Neural crest cell (in vitro differentiated cells): ENCODE data around the gene HMGCS2. TPM values are rescaled to one million over a fixed set of nuclear protein-coding genes. Genes with fewer than 3 reads are reported as not detected.
A peak's percentile ranks its signal among the peaks of the same experiment; 100 is the strongest.

Source experiments
- DNase-seq: peaks from one replicate; pipeline ENCODE4 v3.0.0; 2021; ENCODE audit warnings: low read depth, mixed read lengths, low spot score
- H3K27ac Mint-ChIP-seq: one replicate; pipeline ENCODE4 v1.8.0; 2021; ENCODE audit warnings: mild to moderate bottlenecking, mixed read lengths; ENCODE audit not compliant: unreplicated experiment
- H3K27me3 Mint-ChIP-seq: 2 replicates; pipeline ENCODE4 v1.8.0; 2021; ENCODE audit warnings: low read depth, mild to moderate bottlenecking, mixed read lengths
- H3K36me3 Mint-ChIP-seq: 2 replicates; pipeline ENCODE4 v1.8.0; 2021; ENCODE audit warnings: low read depth, mild to moderate bottlenecking, mixed read lengths
- H3K4me1 Mint-ChIP-seq: 2 replicates; pipeline ENCODE4 v1.8.0; 2021; ENCODE audit warnings: mixed read lengths
- H3K4me3 Mint-ChIP-seq: one replicate; pipeline ENCODE4 v1.8.0; 2021; ENCODE audit warnings: mild to moderate bottlenecking, mixed read lengths
- H3K9me3 Mint-ChIP-seq: 2 replicates; pipeline ENCODE4 v1.8.0; 2021; ENCODE audit warnings: mixed read lengths
- CTCF ChIP-seq: fragments of 200-600 bp; sonication (generic); conservative IDR thresholded peaks from 2 replicates; pipeline ENCODE4 v1.5.0; 2021; ENCODE audit warnings: antibody characterized with exemption, mild to moderate bottlenecking
- total RNA-seq: library from RNA; stranded (reverse); gene quantifications from 2 replicates; pipeline ENCODE4 v1.2.1, GENCODE V29; 2021

HMGCS2 gene
- total RNA-seq, 1 donor from 2014 or later = not detected

- TF ChIP-seq CTCF = no peak
- peaks cover 4% of the 10 kb centered on the region for H3K27me3 Mint-ChIP-seq
- DNase-seq = no peak
- H3K4me3 Mint-ChIP-seq = no peak overlapping the region
- H3K9me3 Mint-ChIP-seq = no peaks in the 10 kb centered on the region
- H3K4me1 Mint-ChIP-seq = peaks cover 6% of the 10 kb centered on the region
- no peaks in the 10 kb centered on the region for H3K36me3 Mint-ChIP-seq
- no peak overlapping the region for H3K27ac Mint-ChIP-seq
These were observed 5.1 kb upstream of the HMGCS2 start for GRCh38 chr1:119773711-119774241.

GRCh38 chr1:119772298-119772697 is 3.6 kb upstream of the HMGCS2 start:
- TF ChIP-seq CTCF = no peak
- Mint-ChIP-seq H3K4me1 (peaks cover 6% of the 10 kb centered on the region), H3K4me3 (no peak overlapping the region), H3K27me3 (peaks cover 5% of the 10 kb centered on the region), H3K9me3 (no peaks in the 10 kb centered on the region), H3K27ac (no peak overlapping the region), H3K36me3 (no peaks in the 10 kb centered on the region)
- no peak for DNase-seq

- H3K27ac Mint-ChIP-seq = no peak overlapping the region
- no peaks in the 10 kb centered on the region for H3K36me3 Mint-ChIP-seq
- no peaks in the 10 kb centered on the region for H3K9me3 Mint-ChIP-seq
- no peak for TF ChIP-seq CTCF
- DNase-seq = no peak
- H3K4me1 Mint-ChIP-seq = peaks cover 6% of the 10 kb centered on the region
- H3K27me3 Mint-ChIP-seq = peaks cover 10% of the 10 kb centered on the region
- H3K4me3 Mint-ChIP-seq = no peak overlapping the region
These were observed 3.1 kb upstream of the HMGCS2 start for GRCh38 chr1:119771770-119772169.

GRCh38 chr1:119771016-119771415 is 2.3 kb upstream of the HMGCS2 start:
- Mint-ChIP-seq H3K4me3 (no peak overlapping the region), H3K9me3 (no peaks in the 10 kb centered on the region), H3K36me3 (no peaks in the 10 kb centered on the region), H3K27ac (no peak overlapping the region), H3K27me3 (peaks cover 10% of the 10 kb centered on the region), H3K4me1 (peaks cover 6% of the 10 kb centered on the region)
- no peak for DNase-seq
- TF ChIP-seq CTCF = peak; percentile 27

GRCh38 chr1:119767486-119767885 is 1.2 kb downstream of the HMGCS2 start:
- no peak for DNase-seq
- Mint-ChIP-seq H3K4me1 (no peaks in the 10 kb centered on the region), H3K4me3 (no peak overlapping the region), H3K36me3 (no peaks in the 10 kb centered on the region), H3K27me3 (peaks cover 10% of the 10 kb centered on the region), H3K9me3 (no peaks in the 10 kb centered on the region), H3K27ac (no peak overlapping the region)
- no peak for TF ChIP-seq CTCF
